WTC11 (cell line): ENCODE measurements around the gene SLC15A2.

Experiments
- EMX1 ChIP-seq: fragments of 250-450 bp; sonication (Bioruptor Pico); IDR thresholded peaks from 2 replicates; pipeline ENCODE4 v1.8.0; 2021; ENCODE audit warnings: mild to moderate bottlenecking
- ETV6 ChIP-seq: sonication (generic); formaldehyde crosslinking; IDR thresholded peaks from 2 replicates; pipeline ENCODE4 v1.8.1; 2022; ENCODE audit warnings: mild to moderate bottlenecking, missing genetic modification reagents
- FOXJ3 ChIP-seq: sonication (generic); formaldehyde crosslinking; IDR thresholded peaks from 2 replicates; pipeline ENCODE4 v1.9.0; 2021; ENCODE audit warnings: missing genetic modification reagents, mild to moderate bottlenecking, borderline replicate concordance
- GABPB1 ChIP-seq: sonication (generic); formaldehyde crosslinking; IDR thresholded peaks from 2 replicates; pipeline ENCODE4 v1.8.1; 2023; ENCODE audit warnings: mild to moderate bottlenecking, missing genetic modification reagents
- NR2C2 ChIP-seq: sonication (generic); formaldehyde crosslinking; IDR thresholded peaks from 2 replicates; pipeline ENCODE4 v1.8.0; 2022; ENCODE audit warnings: mild to moderate bottlenecking, missing genetic modification reagents
- RELA ChIP-seq: sonication (generic); formaldehyde crosslinking; IDR thresholded peaks from 2 replicates; pipeline ENCODE4 v1.8.1; 2022; ENCODE audit warnings: missing genetic modification reagents, mild to moderate bottlenecking, borderline replicate concordance
- SMAD3 ChIP-seq: sonication (generic); formaldehyde crosslinking; IDR thresholded peaks from 2 replicates; pipeline ENCODE4 v1.8.0; 2022; ENCODE audit warnings: missing genetic modification reagents, mild to moderate bottlenecking, borderline replicate concordance
- SP1 ChIP-seq: sonication (generic); formaldehyde crosslinking; conservative IDR thresholded peaks from 2 replicates; pipeline ENCODE4 v1.8.1; 2022; ENCODE audit warnings: missing genetic modification reagents
- ZBTB21 ChIP-seq: sonication (generic); formaldehyde crosslinking; IDR thresholded peaks from 2 replicates; pipeline ENCODE4 v1.8.1; 2023; ENCODE audit warnings: mild to moderate bottlenecking, missing genetic modification reagents, borderline replicate concordance
- ZNF121 ChIP-seq: sonication (generic); formaldehyde crosslinking; IDR thresholded peaks from 2 replicates; pipeline ENCODE4 v1.8.0; 2023; ENCODE audit warnings: missing genetic modification reagents
- TF ChIP-seq, protein P1 (sequence below): fragments of 200-600 bp; IDR thresholded peaks from 2 replicates; pipeline ENCODE4 v1.8.0; 2022; ENCODE audit warnings: antibody characterized with exemption
- TF ChIP-seq, protein P2 (sequence below): sonication (generic); formaldehyde crosslinking; conservative IDR thresholded peaks from 2 replicates; pipeline ENCODE4 v1.8.1; 2022; ENCODE audit warnings: mild to moderate bottlenecking, missing genetic modification reagents

DNA sequence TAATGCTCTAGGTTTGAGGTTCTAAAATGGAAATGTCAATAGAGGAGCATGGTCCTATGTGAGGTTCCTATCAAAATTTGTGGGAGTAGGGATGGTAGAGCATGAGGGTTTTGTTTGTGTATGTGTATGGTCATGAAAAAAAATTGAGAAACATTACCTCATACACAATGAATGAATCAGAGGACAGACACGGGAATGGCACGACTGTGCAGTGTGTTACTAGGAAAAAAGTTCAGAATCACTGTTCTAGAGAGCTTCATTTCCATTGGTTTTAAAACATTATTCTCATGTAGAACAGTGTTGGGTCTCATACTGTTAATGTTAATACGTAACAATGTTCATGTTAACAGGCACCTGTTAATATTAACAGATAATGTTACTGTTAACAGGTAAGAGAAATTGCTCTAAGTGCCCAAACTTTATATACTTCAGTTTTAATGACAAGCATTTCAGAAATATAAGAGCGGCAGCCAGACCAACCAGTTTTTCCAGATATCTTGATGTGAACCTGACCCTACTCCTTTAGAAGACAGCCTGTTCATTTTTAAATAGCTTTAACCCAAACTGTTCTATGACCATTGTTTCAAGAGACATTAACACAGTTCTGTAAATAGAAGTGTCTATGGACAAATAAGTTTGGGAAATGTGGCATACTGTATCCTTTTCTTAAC, 48.0 kb downstream of the SLC15A2 start:
- TF ChIP-seq, protein P1, sequence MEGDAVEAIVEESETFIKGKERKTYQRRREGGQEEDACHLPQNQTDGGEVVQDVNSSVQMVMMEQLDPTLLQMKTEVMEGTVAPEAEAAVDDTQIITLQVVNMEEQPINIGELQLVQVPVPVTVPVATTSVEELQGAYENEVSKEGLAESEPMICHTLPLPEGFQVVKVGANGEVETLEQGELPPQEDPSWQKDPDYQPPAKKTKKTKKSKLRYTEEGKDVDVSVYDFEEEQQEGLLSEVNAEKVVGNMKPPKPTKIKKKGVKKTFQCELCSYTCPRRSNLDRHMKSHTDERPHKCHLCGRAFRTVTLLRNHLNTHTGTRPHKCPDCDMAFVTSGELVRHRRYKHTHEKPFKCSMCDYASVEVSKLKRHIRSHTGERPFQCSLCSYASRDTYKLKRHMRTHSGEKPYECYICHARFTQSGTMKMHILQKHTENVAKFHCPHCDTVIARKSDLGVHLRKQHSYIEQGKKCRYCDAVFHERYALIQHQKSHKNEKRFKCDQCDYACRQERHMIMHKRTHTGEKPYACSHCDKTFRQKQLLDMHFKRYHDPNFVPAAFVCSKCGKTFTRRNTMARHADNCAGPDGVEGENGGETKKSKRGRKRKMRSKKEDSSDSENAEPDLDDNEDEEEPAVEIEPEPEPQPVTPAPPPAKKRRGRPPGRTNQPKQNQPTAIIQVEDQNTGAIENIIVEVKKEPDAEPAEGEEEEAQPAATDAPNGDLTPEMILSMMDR, result no peak
- TF ChIP-seq FOXJ3 (CRISPR knock-in tag), result no peak
- no peak for TF ChIP-seq ZBTB21
- TF ChIP-seq RELA, result no peak
- no peak for TF ChIP-seq ETV6 (CRISPR knock-in tag)
- no peak for TF ChIP-seq EMX1 (CRISPR knock-in tag)
- TF ChIP-seq SP1 (CRISPR knock-in tag), result no peak
- TF ChIP-seq, protein P2, sequence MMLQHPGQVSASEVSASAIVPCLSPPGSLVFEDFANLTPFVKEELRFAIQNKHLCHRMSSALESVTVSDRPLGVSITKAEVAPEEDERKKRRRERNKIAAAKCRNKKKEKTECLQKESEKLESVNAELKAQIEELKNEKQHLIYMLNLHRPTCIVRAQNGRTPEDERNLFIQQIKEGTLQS (CRISPR knock-in tag), result no peak
- TF ChIP-seq SMAD3 (CRISPR knock-in tag), result no peak
- TF ChIP-seq GABPB1 (CRISPR knock-in tag), result no peak
- no peak for TF ChIP-seq NR2C2
- TF ChIP-seq ZNF121 (CRISPR knock-in tag), result no peak
